Ramos (cell line): ENCODE data around the gene TXNDC5.

ENCODE experiments used
- in situ Hi-C: fragments of 300-500 bp; cut with MboI; formaldehyde crosslinking; loops from one replicate; pipeline ENCODE4 v1.14.3; 2022; ENCODE audit warnings: low sequenced_read_pairs; ENCODE audit not compliant: unreplicated experiment

The TXNDC5 gene

DNA sequence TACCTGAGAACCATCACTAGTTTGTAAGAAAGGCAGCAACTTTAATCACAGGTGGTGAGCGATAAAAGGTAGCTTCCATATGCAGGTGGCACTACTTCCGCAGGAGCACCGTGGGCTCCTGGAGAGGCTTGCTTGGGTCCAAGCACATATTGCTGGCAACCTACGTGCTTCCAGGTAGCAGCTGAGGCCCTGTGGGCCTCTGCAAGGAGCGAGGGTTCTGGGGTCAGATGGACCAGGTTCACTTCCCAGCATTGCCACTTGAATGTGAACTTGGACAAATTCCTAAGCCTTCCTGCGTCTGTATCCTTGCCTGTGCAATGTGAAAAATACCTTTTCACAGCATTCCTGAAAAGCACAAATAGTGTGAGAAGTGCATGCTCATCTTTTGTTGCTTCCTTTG lies 31.0 kb downstream of the TXNDC5 start:
- in situ Hi-C loops: loop anchor here (25.0 kb wide), 1 partner anchor 333 kb away; no protein-coding TSS in a partner anchor

DNA sequence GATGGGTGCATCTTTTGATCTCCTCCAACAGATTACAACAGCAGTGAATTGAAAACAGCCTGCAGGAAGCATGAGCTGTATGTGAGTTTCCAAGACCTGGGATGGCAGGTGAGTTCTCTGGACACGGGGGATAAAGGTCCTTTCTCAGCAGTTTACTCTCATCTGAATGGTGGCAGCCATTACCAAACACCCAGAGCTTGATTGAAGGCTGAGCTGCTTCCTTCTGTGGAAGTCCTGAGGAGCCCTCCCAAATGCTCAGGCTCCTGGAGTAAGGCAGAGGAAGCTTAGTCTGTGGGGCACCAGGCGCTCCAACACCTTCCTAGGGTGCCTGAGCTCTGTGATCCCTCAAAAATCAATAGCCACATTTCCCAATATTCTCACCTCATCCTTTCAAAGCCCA lies 31.5 kb downstream of the TXNDC5 start:
- in situ Hi-C loops: loop anchor here (25.0 kb wide), 1 partner anchor 333 kb away; no protein-coding TSS in a partner anchor

DNA sequence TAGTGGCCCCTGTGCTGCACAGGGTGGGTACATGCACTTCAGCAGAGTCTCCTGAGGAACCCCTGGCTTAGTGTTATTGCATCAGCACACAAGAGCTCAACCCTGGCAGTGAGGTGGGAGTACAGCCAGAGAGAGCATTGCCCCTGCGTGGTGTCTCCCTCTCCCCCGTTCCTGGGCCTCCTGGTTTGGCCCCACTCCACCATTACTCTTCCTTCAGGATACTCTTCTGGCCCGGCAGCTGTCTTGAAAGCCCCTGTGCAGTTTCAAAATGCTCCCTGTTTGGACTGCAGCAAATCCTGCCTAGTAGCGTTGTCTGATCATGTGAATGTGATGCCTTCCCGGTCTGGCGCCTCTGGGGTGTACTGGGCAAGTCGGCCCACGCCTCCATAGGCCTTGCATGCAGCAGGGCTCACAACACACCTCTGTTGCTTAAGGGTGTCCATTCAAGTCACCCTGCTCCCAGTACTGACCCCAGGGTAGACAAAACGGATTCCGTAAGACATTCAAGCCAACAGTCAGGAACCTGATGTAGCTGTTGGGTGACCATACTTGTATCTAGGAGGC lies 32.1 kb downstream of the TXNDC5 start:
- in situ Hi-C loops: loop anchor here (25.0 kb wide), 1 partner anchor 334 kb away; no protein-coding TSS in a partner anchor

DNA sequence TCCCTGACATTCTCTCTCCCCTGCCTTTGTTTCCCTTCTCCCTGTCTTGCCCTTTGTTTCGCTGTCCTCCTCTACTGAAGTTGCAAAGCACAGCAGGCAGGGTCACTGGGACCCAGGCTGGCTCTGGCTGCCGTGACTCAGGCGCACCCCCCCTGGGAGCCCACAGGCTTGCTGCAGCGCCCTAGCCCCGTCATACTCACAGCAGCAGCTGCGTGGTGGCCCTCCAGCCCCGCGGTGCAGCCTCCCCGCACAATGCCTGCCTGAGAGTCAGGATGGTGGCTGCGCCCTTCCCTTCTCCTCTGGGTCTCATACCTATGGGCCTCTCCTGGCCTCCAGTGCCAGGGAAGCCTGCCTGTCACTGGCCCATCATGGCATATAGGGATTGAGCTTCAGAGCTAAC lies 41.7 kb downstream of the TXNDC5 start:
- in situ Hi-C loops: no loop called here

DNA sequence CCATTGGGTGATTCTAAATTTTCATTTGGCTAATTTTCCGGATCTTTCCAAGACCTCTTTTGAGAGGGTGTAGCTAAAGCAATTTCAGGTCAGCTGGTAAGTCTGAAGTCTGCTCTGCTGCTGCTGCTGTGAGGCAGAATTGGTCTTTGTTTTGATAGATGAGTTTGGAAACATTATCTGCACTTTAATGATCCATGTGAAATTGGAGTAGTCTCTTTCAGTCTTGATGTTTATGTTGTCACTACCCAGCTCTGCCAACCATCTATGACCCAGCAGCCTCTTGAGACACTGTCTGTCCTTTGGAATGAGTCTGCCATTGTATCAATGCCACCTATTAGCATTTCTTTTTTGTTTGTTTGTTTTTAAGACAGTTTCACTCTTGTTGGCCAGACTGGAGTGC lies 44.1 kb downstream of the TXNDC5 start:
- in situ Hi-C loops: no loop called here

DNA sequence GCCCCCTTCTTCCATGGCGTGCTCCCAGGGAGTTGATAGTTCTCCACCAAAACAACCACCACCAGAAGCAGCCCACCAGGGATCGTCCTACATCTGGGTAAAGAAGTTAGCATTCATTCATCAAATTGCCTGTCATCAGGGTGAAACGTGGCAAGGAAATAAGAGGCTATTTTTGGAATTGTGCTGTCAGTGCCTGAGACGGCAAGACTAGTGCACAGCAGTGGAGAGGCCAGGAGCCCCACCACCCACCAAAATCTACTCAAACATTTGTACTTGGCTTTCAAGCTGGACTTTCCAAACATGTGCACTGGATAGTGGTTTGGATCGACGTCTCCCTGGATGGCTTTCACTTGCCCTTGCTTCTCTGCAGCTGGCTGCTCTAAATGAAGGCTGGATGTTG lies 44.8 kb downstream of the TXNDC5 start:
- in situ Hi-C loops: no loop called here

DNA sequence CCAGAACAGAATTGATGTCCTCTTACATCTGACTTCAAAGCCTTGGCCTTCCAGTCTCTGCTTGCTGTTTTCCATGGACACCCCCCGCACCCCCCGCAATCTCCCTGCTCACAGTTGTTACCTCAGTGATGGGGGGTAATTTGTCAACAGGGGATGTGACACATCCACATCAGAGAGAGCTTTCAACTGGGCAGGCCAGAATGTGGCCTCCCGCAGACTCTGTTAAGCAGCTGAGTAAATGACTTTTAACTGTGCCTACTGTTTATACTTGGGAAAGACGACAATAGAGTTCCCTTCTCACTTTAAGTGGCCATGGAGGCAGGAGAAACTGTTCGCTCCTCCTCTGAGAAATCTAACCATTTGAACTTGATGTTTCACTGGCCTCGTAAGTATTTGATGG lies 51.0 kb downstream of the TXNDC5 start:
- in situ Hi-C loops: no loop called here

DNA sequence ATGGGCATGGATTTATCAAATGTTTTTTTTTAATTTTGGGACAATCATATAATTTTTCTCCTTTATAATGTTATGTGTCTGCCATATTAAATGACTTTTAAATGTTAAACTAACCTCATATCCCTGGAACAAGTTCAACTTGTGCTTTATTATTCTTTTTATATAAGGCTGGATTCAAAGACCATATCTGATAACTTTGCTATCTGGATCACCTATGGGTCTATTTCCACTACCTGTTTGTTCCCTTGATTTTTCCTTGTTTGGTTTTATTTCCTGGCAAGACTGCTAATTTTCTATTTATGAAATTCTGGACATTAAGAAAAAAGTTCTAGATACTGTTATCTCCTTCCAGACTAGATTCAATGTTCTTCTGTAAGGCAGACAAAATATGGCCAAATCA lies 58.8 kb downstream of the TXNDC5 start:
- in situ Hi-C loops: no loop called here

DNA sequence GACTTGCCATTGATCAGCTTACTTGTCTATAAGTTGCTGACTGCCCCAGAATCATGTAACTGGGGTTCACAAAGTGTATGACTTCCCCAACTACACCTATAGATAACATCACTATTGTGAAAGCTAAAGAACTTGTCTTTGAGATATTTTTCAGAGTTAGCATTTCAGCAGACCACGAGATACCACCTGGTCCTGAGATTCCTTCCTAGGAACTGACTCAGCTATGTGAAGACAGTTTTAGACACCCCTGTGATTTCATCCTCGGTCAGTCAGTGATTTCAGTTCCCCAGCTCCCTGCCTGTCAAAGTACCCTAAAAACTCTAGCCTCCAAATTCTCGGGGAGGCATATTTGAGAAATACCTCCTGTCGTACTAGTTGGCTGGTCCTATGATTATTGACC lies 62.4 kb downstream of the TXNDC5 start:
- in situ Hi-C loops: no loop called here

DNA sequence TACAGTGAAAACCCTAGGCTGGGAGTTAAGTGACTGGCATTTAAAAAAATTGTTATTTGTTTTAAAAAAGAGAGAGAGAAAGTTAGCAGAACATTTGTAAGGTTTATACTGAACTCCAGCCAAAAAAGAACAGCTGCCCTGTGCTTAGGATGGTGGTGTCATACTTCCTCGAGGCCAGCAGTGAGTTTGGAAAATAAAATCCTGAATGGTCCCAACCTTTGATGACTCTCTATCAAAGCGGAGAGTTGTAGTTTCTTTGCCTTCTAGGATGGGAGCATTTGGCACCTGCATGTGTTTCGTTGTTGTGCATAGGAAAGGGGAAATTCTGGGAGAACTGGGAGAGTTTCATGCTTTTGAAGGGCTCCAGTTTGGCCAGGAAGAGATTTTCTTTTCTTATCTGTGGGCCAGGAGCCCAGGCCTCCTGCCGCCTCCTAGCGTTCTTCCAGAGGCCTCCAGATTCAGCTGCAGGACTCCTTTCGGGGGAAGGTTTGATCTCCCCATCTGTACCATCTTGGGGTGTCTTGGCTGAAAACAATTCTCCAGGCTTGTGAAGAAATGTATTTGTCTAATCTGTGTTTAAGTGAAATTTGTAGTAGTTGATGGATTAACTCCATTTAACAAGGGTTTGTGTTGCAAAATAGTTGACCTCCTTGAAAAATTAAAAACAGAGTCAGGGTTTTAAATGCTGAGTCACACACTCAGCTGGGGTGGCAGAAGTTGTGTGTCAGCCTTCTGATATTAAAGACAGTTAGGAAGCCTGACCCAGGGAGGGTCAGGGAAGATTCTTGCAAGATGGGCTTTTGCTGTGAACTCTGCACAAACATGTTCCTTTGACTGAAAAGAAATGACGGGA lies 63.4 kb downstream of the TXNDC5 start:
- in situ Hi-C loops: no loop called here

DNA sequence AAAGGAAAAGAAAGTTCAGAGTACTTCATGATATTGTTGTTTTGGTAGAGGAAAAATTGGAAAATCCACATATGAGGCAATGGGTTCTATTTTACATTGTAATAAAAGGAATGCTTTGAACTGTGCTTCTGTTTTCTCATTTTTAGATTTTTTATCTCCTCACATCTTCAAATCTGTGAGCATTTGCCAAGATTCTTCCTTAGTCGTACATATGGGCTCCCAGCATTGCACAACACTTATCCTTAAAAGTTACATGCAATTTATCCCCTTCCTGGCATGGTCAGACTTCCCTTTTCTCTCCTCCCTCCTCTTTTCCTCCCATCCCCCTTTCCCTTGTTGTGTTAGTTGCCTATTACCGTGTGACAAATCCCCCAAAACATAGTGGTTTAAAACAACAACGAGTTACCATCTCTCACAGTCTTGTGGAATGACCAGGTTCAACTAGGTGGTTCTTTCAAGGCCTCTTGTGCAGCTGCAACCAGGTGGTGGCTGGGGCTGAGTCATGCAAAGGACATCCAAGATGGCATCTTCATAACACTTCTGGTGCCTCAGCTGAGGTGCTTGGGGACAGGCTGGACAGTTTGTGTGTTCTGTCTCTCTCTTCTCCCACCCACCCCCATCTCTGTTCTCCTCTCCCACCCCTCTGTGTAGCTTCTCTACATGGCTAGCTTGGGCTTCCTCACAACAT lies 68.7 kb downstream of the TXNDC5 start:
- in situ Hi-C loops: no loop called here

DNA sequence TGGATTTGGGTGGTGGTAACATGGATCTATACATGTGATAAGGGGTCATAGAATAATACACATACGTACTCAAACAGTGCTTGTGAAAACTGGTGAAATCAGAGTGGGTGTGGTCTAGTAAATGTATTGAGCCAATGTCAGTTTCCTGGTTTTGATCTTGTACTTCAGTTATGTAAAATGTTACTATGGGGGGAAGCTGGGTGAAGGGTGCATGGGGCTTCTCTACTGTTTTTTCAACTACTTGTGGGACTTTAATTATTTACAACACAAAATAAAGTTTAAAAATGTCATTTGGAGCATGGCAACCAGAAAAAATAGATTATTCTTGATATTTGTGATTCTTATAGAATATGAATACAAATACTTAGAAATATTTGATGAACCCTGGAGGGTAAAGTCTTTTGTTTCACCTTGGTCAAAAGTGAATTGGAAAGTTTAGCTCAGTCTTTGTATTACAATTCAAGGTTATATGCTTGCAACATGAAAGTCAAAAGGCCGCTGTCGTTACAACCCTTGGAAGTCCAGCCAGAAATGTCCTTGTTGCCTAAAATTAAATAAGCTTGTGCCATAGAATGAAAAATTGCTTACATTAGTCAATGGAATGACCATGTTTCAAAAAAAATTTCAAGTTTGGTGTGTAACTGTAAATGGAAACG lies 74.1 kb downstream of the TXNDC5 start:
- in situ Hi-C loops: no loop called here

DNA sequence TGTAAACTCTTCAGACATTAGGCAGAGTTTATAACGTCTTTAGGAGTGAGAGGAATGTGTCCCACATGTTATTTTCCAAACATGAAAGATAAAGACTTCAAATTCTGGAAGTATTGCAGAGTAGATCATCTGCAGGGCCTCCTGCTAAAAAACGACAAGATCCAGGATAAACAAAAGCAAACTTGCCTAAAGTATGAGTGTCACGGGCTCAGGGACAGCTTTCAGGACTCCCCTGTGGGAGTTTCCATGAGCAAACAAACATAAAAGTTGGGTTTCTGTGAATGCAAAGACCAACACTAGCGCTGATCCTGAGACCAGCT lies 76.9 kb downstream of the TXNDC5 start:
- in situ Hi-C loops: no loop called here

DNA sequence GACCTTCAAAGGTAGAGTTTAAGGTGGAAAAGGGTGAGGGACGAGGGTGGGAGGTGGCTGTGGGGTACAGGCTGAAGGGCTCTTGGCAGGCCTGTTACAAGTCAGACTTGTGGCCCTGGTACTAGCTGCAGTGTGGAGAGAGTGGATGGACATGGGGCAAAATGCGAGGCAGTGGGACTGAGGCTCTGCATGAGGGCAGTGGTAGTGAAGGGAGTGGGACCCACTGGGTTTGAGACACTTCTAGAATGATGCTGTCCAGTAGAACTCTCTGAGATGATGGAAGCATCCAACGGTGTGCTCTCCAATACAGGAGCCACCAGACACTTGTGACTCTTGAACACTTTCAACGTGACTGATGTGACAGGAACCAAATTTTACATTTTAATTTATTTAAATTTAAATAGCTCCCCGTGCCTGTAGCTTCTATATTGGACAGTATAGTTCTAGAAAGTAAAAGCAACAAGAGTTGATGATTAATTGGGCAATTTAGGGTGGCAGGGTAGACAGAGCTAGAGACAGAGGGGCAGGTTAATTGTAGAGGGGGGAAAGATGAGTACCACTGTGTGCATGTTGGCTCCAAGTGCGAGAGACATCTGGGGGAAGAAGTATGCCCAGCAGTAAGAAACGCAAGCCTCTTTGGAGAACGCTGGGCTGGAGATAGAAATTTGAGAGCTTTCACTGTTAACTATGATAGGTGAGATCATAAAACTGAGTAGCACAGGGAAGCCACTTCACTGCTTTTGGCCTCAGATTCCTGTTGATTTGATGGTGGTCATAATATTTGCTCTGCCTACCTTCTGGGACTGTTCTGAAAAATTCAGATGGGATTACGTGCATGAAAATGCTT lies 77.5 kb downstream of the TXNDC5 start:
- in situ Hi-C loops: no loop called here
